ENCODE results near the gene SMYD3. TPM values are rescaled to one million over a fixed set of nuclear protein-coding genes. Genes with fewer than 3 reads are reported as not detected.
"Not testable (repeated sequence)": the region's sequence is repeated elsewhere in the genome, so short reads cannot be mapped to it uniquely, and the experiment has no call there.

Gene SMYD3
- total and polyA plus RNA-seq, 8 donors: 20.4 to 35.1 (median 24.3) TPM

GRCh38 chr1:245715291-245715701, 791.8 kb downstream of the SMYD3 start:
- Histone ChIP-seq H3K9me3 (no peaks in the 10 kb centered on the region), H3K4me3 (no peak overlapping the region), H3K27ac (no peak overlapping the region), H3K27me3 (no peaks in the 10 kb centered on the region), H3K36me3 (no peaks in the 10 kb centered on the region), H3K4me1 (no peaks in the 10 kb centered on the region)
- DNase-seq (no peak), ATAC-seq (no peak)
- no peak for TF ChIP-seq CTCF (IDR thresholded peaks at IDR 0.05)
- intact Hi-C loops (cut with DNase I): no loop called here

GRCh38 chr1:245714027-245714426, 793.1 kb downstream of the SMYD3 start:
- intact Hi-C loops (cut with DNase I); H3K36me3 ChIP-seq; H3K27ac ChIP-seq; H3K4me3 ChIP-seq; ATAC-seq; H3K27me3 ChIP-seq; H3K9me3 ChIP-seq; DNase-seq; H3K4me1 ChIP-seq: not testable (repeated sequence)

GRCh38 chr1:245710961-245711903, 795.8 kb downstream of the SMYD3 start:
- no peak for ATAC-seq
- no peak for TF ChIP-seq CTCF (IDR thresholded peaks at IDR 0.05)

GRCh38 chr1:245707941-245708340, 799.1 kb downstream of the SMYD3 start:
- DNase-seq (no peak), ATAC-seq (no peak)
- Histone ChIP-seq H3K27me3 (no peaks in the 10 kb centered on the region), H3K4me1 (no peaks in the 10 kb centered on the region), H3K36me3 (no peaks in the 10 kb centered on the region), H3K27ac (no peak overlapping the region), H3K4me3 (no peak overlapping the region), H3K9me3 (no peaks in the 10 kb centered on the region)
- no peak for TF ChIP-seq CTCF (IDR thresholded peaks at IDR 0.05)
- intact Hi-C loops (cut with DNase I): no loop called here

More at GRCh38 chr1:245710961-245711903, 795.8 kb downstream of the SMYD3 start:
- Histone ChIP-seq H3K36me3 (no peaks in the 10 kb centered on the region), H3K9me3 (no peaks in the 10 kb centered on the region), H3K4me3 (no peak overlapping the region), H3K27ac (no peak overlapping the region), H3K4me1 (no peaks in the 10 kb centered on the region), H3K27me3 (no peaks in the 10 kb centered on the region)
- intact Hi-C loops (cut with DNase I): no loop called here
- no peak for DNase-seq

GRCh38 chr1:245704765-245705164, 802.3 kb downstream of the SMYD3 start:
- Histone ChIP-seq H3K27ac (no peak overlapping the region), H3K27me3 (no peaks in the 10 kb centered on the region), H3K4me3 (no peak overlapping the region), H3K36me3 (no peaks in the 10 kb centered on the region), H3K9me3 (no peaks in the 10 kb centered on the region), H3K4me1 (no peaks in the 10 kb centered on the region)
- intact Hi-C loops (cut with DNase I): no loop called here
- no peak for ATAC-seq
- no peak for DNase-seq
- TF ChIP-seq CTCF (IDR thresholded peaks at IDR 0.05): no peak
